Measurements from ENCODE around the gene KY. TPM values are rescaled to one million over a fixed set of nuclear protein-coding genes. Genes with fewer than 3 reads are reported as not detected.

The KY gene
- total RNA-seq, 1 donor from 2014 or later = 0.04 TPM

GRCh38 chr3:134630506-134630905 is 20.3 kb downstream of the KY start:
- H3K4me3 ChIP-seq (ENCODE audit: low read depth, low read length) = no peak overlapping the region
- no peak for DNase-seq (ENCODE audit: low read depth)
- no peaks in the 10 kb centered on the region for H3K27me3 ChIP-seq (ENCODE audit: control insufficient read depth, insufficient read depth, low read length)
- no peaks in the 10 kb centered on the region for H3K36me3 ChIP-seq (ENCODE audit: control insufficient read depth, insufficient read depth, low read length)
- TF ChIP-seq, protein P1, sequence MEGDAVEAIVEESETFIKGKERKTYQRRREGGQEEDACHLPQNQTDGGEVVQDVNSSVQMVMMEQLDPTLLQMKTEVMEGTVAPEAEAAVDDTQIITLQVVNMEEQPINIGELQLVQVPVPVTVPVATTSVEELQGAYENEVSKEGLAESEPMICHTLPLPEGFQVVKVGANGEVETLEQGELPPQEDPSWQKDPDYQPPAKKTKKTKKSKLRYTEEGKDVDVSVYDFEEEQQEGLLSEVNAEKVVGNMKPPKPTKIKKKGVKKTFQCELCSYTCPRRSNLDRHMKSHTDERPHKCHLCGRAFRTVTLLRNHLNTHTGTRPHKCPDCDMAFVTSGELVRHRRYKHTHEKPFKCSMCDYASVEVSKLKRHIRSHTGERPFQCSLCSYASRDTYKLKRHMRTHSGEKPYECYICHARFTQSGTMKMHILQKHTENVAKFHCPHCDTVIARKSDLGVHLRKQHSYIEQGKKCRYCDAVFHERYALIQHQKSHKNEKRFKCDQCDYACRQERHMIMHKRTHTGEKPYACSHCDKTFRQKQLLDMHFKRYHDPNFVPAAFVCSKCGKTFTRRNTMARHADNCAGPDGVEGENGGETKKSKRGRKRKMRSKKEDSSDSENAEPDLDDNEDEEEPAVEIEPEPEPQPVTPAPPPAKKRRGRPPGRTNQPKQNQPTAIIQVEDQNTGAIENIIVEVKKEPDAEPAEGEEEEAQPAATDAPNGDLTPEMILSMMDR (IDR thresholded peaks at IDR 0.05; ENCODE audit: insufficient read depth, low read length, poor library complexity, severe bottlenecking) = peak; percentile 39

- Histone ChIP-seq H3K4me3 (ENCODE audit: low read depth, low read length) (no peak overlapping the region), H3K36me3 (ENCODE audit: control insufficient read depth, insufficient read depth, low read length) (no peaks in the 10 kb centered on the region), H3K27me3 (ENCODE audit: control insufficient read depth, insufficient read depth, low read length) (no peaks in the 10 kb centered on the region)
- TF ChIP-seq, protein P1 (IDR thresholded peaks at IDR 0.05; ENCODE audit: insufficient read depth, low read length, poor library complexity, severe bottlenecking) = no peak
- DNase-seq (ENCODE audit: low read depth) = no peak
Observed at GRCh38 chr3:134628884-134629283, 21.9 kb downstream of the KY start.

DNA sequence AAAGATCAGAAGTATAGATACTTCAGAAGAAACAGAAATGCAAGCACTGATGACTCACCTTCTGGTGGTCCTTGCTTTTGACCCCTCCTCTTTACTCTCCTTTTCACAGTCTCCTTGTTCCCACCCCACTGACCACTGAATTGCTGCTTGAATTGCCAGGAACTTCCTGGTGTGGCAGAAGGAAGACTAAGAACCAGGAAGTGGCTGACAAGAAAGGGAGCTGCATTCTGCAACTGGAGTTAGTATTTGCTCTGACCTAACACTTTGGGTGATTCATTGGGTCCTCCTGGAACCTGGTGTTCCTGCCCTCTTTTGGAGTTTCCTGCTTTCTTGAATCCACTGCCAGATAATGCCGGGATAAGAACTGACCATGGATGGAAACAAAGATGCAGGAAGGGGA is 23.0 kb downstream of the KY start:
- no peaks in the 10 kb centered on the region for H3K36me3 ChIP-seq (ENCODE audit: control insufficient read depth, insufficient read depth, low read length)
- H3K4me3 ChIP-seq (ENCODE audit: low read depth, low read length) = no peak overlapping the region
- TF ChIP-seq, protein P1 (IDR thresholded peaks at IDR 0.05; ENCODE audit: insufficient read depth, low read length, poor library complexity, severe bottlenecking) = no peak
- DNase-seq (ENCODE audit: low read depth) = no peak
- H3K27me3 ChIP-seq (ENCODE audit: control insufficient read depth, insufficient read depth, low read length) = no peaks in the 10 kb centered on the region

DNA sequence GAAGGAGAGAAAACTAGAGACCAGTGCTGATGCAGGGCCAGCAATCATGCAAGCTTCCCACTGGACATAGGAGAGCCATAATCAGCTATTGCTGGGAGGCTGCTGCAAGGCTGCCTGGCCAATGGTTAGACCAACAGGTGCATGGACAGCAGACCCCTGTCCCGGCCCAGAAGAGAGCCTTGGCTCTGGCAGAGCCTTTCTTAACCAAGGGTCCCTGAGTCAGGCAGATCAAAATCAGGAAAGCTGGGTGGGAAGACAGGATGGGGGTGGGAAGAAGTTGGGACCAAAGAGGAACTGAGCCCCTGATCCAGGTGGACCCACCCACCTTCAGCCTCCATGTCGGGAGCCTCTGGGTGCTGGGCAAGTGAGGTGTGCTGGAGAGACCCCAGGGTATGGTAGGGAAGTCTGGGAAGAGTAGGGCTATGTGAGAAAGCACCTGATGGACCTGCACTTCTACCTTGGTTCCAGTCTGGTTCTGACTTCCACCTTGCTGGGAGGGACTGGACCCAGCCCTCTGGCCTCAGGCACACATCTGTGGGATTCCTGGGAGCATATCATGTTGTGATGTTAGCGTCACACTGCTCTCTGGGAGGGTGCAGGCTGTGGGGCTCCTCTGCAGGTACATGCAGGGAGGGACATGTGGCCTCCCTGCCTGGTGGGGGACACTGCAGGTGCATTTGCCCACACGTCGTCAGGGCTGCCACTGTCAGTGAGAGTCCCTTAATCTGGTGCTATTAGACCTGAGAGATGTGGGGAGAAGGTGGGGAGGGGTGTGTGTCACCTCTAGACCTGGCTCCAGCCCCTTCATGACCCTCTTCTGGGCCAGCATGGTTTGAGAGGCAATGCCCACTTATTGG is 24.7 kb downstream of the KY start:
- Histone ChIP-seq H3K4me3 (ENCODE audit: low read depth, low read length) (no peak overlapping the region), H3K36me3 (ENCODE audit: control insufficient read depth, insufficient read depth, low read length) (no peaks in the 10 kb centered on the region), H3K27me3 (ENCODE audit: control insufficient read depth, insufficient read depth, low read length) (no peaks in the 10 kb centered on the region)
- DNase-seq (ENCODE audit: low read depth) = no peak
- TF ChIP-seq, protein P1 (IDR thresholded peaks at IDR 0.05; ENCODE audit: insufficient read depth, low read length, poor library complexity, severe bottlenecking) = no peak

DNA sequence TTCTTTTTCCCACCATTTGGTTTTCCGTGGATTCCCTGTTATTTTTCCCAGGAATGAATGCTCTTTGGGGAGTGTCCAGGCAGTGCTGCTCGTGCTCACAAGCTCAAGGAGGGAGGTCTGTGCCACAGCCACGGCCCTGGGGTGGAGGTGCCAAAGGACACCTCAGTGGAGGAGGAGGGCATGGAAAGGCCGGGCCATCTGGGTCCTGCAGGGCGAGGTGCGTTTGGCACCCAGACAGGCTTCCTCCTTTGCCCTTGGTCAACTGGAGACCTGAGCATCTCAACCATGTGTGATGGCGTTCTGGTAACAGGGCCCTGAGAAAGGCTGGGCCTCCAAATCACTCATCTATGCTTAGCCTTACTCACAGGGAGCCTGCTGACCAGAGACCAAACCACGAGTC is 25.4 kb downstream of the KY start:
- no peak for DNase-seq (ENCODE audit: low read depth)
- no peaks in the 10 kb centered on the region for H3K27me3 ChIP-seq (ENCODE audit: control insufficient read depth, insufficient read depth, low read length)
- H3K36me3 ChIP-seq (ENCODE audit: control insufficient read depth, insufficient read depth, low read length) = no peaks in the 10 kb centered on the region
- TF ChIP-seq, protein P1 (IDR thresholded peaks at IDR 0.05; ENCODE audit: insufficient read depth, low read length, poor library complexity, severe bottlenecking) = no peak
- H3K4me3 ChIP-seq (ENCODE audit: low read depth, low read length) = no peak overlapping the region

Data from kidney epithelial cell (primary cell).